ENCODE measurements around the gene FAM3D.

FAM3D gene

GRCh38 chr3:58693940-58694850 is 27.6 kb upstream of the FAM3D start:
- no peak for DNase-seq (ENCODE audit: low spot score)
- TF ChIP-seq, protein P1, sequence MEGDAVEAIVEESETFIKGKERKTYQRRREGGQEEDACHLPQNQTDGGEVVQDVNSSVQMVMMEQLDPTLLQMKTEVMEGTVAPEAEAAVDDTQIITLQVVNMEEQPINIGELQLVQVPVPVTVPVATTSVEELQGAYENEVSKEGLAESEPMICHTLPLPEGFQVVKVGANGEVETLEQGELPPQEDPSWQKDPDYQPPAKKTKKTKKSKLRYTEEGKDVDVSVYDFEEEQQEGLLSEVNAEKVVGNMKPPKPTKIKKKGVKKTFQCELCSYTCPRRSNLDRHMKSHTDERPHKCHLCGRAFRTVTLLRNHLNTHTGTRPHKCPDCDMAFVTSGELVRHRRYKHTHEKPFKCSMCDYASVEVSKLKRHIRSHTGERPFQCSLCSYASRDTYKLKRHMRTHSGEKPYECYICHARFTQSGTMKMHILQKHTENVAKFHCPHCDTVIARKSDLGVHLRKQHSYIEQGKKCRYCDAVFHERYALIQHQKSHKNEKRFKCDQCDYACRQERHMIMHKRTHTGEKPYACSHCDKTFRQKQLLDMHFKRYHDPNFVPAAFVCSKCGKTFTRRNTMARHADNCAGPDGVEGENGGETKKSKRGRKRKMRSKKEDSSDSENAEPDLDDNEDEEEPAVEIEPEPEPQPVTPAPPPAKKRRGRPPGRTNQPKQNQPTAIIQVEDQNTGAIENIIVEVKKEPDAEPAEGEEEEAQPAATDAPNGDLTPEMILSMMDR (IDR thresholded peaks at IDR 0.05; ENCODE audit: extremely low read depth, insufficient read depth, missing control alignments), result no peak
- in situ Hi-C loops (cut with MboI; ENCODE audit: low pct_unique_long_range_greater_than_20kb, low sequenced_read_pairs, unreplicated experiment), result no loop called here

- TF ChIP-seq, protein P1 (IDR thresholded peaks at IDR 0.05; ENCODE audit: extremely low read depth, insufficient read depth, missing control alignments), result no peak
- no peak for DNase-seq (ENCODE audit: low spot score)
Measured at GRCh38 chr3:58692484-58692883, 25.9 kb upstream of the FAM3D start.

GRCh38 chr3:58691997-58692396 is 25.4 kb upstream of the FAM3D start:
- no peak for DNase-seq (ENCODE audit: low spot score)

More at GRCh38 chr3:58692484-58692883, 25.9 kb upstream of the FAM3D start:
- in situ Hi-C loops (cut with MboI; ENCODE audit: low pct_unique_long_range_greater_than_20kb, low sequenced_read_pairs, unreplicated experiment), result no loop called here

DNA sequence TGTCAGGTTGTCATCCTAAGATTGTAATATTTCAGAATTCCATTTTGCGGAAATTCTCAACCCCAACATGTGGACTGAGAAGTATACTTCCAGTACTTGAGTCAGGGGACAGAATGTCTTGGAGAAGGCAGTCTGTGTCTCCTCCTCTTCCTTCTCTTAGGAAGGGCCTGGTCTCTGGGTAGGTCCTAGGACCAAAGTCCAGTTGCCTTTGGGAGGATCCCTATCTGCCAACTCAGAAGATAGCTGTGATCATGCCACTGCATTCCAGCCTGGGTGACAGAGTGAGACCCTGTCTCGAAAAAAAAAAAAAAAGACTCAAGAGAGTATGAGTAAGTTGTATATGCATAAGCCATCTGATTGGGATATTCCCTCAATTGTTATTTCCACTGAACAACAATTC is 23.9 kb upstream of the FAM3D start:
- TF ChIP-seq, protein P1 (IDR thresholded peaks at IDR 0.05; ENCODE audit: extremely low read depth, insufficient read depth, missing control alignments), result no peak
- in situ Hi-C loops (cut with MboI; ENCODE audit: low pct_unique_long_range_greater_than_20kb, low sequenced_read_pairs, unreplicated experiment), result no loop called here
- DNase-seq (ENCODE audit: low spot score), result no peak

More at GRCh38 chr3:58691997-58692396, 25.4 kb upstream of the FAM3D start:
- in situ Hi-C loops (cut with MboI; ENCODE audit: low pct_unique_long_range_greater_than_20kb, low sequenced_read_pairs, unreplicated experiment), result no loop called here
- TF ChIP-seq, protein P1 (IDR thresholded peaks at IDR 0.05; ENCODE audit: extremely low read depth, insufficient read depth, missing control alignments), result no peak

DNA sequence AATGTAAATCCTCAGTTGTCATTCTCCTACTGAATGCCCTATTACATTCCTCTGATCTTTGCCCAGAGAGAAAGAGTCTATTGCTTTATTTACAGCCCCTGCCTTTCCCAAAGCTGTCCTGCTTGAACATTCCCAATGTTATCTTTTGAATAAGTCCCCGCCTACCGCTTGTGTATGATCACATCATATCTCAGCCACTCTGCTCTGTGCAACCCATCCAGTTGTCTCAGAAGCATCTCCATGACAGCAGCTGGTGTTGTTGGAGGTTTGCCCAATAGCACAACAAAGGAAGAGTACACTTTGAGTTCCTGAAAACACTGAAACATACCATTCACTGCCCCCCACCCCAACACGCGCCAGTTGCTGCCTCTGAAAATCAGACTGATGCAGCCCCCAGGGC is 22.0 kb upstream of the FAM3D start:
- DNase-seq (ENCODE audit: low spot score), result no peak
- TF ChIP-seq, protein P1 (IDR thresholded peaks at IDR 0.05; ENCODE audit: extremely low read depth, insufficient read depth, missing control alignments), result no peak
- in situ Hi-C loops (cut with MboI; ENCODE audit: low pct_unique_long_range_greater_than_20kb, low sequenced_read_pairs, unreplicated experiment), result no loop called here

DNA sequence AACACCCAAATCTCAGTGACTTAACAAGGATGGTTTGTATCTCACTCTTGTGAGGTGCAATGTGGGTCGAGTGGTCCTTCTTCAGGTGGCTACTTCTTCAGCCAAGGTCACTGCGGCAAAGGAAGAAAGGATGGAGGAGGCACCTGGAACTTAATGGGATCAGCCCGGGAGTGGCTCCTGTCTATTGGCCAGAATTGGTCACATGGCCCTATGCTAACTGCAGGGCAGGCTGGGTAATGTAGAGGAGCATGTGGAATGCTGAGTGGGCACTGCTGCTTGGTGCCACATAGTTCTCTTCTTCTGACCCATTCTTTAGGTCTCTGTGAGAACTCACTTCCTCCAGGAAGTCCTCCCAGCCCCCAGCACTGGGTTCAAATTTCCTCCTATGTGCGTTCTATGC is 20.3 kb upstream of the FAM3D start:
- DNase-seq (ENCODE audit: low spot score), result no peak
- TF ChIP-seq, protein P1 (IDR thresholded peaks at IDR 0.05; ENCODE audit: extremely low read depth, insufficient read depth, missing control alignments), result no peak
- in situ Hi-C loops (cut with MboI; ENCODE audit: low pct_unique_long_range_greater_than_20kb, low sequenced_read_pairs, unreplicated experiment), result no loop called here
